Measurements from ENCODE around the gene NR2F1-AS1. TPM values are rescaled to one million over a fixed set of nuclear protein-coding genes. Genes with fewer than 3 reads are reported as not detected.

NR2F1-AS1 gene
- total RNA-seq, 1 experiment from 2014 or later: not detected

- H3K36me3 Mint-ChIP-seq (ENCODE audit: insufficient read depth, unreplicated experiment): peaks cover 5% of the 10 kb centered on the region
- Histone ChIP-seq H3K4me3 (ENCODE audit: low read depth, low read length) (no peak overlapping the region), H3K4me1 (no peaks in the 10 kb centered on the region), H3K9me3 (no peaks in the 10 kb centered on the region), H3K27me3 (replicated peaks; ENCODE audit: control insufficient read depth, insufficient read depth, low read length) (peaks cover 1% of the 10 kb centered on the region; the same call in 1 of the 2 replicates), H3K36me3 (ENCODE audit: control insufficient read depth, insufficient read depth, low read length) (no peaks in the 10 kb centered on the region)
- ChIA-PET CTCF (no interaction called here), POLR2A (no interaction called here)
- no peak overlapping the region for H3K27ac Mint-ChIP-seq (ENCODE audit: unreplicated experiment)
- BruUV-seq (replicated peaks): no TSS peak
- no peak for DNase-seq
- TF ChIP-seq CTCF (IDR thresholded peaks at IDR 0.05; ENCODE audit: insufficient read depth in 1 of 2, low read depth in 1 of 2, low read length in 1 of 2, severe bottlenecking in 1 of 2, unreplicated experiment in 1 of 2): no peak
- peaks cover 15% of the 10 kb centered on the region for H3K4me1 Mint-ChIP-seq (ENCODE audit: low read depth, unreplicated experiment)
- H3K9me3 Mint-ChIP-seq (ENCODE audit: unreplicated experiment): no peaks in the 10 kb centered on the region
- no peak overlapping the region for H3K4me3 Mint-ChIP-seq (ENCODE audit: unreplicated experiment)
- intact Hi-C loops (cut with micrococcal nuclease; ENCODE audit: unreplicated experiment): no loop called here
- H3K27me3 Mint-ChIP-seq (ENCODE audit: insufficient read depth, unreplicated experiment): peaks cover 12% of the 10 kb centered on the region
Measured at GRCh38 chr5:93616538-93617174, 35.6 kb upstream of the NR2F1-AS1 start.

- H3K36me3 ChIP-seq (ENCODE audit: control insufficient read depth, insufficient read depth, low read length): no peaks in the 10 kb centered on the region
- no peaks in the 10 kb centered on the region for H3K9me3 ChIP-seq
- no peak for DNase-seq
- POLR2A ChIA-PET: no interaction called here
- Mint-ChIP-seq H3K4me1 (ENCODE audit: low read depth, unreplicated experiment) (peaks cover 8% of the 10 kb centered on the region), H3K9me3 (ENCODE audit: unreplicated experiment) (no peaks in the 10 kb centered on the region), H3K27ac (ENCODE audit: unreplicated experiment) (no peak overlapping the region), H3K27me3 (ENCODE audit: insufficient read depth, unreplicated experiment) (peaks cover 28% of the 10 kb centered on the region), H3K4me3 (ENCODE audit: unreplicated experiment) (peak overlapping the region; percentile 58), H3K36me3 (ENCODE audit: insufficient read depth, unreplicated experiment) (no peaks in the 10 kb centered on the region)
- CTCF ChIA-PET: interaction anchor here (0.8 to 1.6 kb wide), 3 partner anchors 53 to 282 kb away, joined by 3 to 11 read pairs (median 3); no protein-coding TSS in a partner anchor
- TF ChIP-seq CTCF (IDR thresholded peaks at IDR 0.05; ENCODE audit: insufficient read depth in 1 of 2, low read depth in 1 of 2, low read length in 1 of 2, severe bottlenecking in 1 of 2, unreplicated experiment in 1 of 2): no peak
- H3K27me3 ChIP-seq (replicated peaks; ENCODE audit: control insufficient read depth, insufficient read depth, low read length): peaks cover 3% of the 10 kb centered on the region; the same call in 1 of the 2 replicates
- H3K4me1 ChIP-seq: no peaks in the 10 kb centered on the region
- BruUV-seq (replicated peaks): no TSS peak
- intact Hi-C loops (cut with micrococcal nuclease; ENCODE audit: unreplicated experiment): loop anchor here (5.0 kb wide), 1 partner anchor 174 kb away; no protein-coding TSS in a partner anchor
- no peak overlapping the region for H3K4me3 ChIP-seq (ENCODE audit: low read depth, low read length)
Measured at GRCh38 chr5:93612855-93613243, 31.8 kb upstream of the NR2F1-AS1 start.

GRCh38 chr5:93611976-93612854, 31.2 kb upstream of the NR2F1-AS1 start:
- no peak overlapping the region for H3K27ac Mint-ChIP-seq (ENCODE audit: unreplicated experiment)
- H3K4me3 Mint-ChIP-seq (ENCODE audit: unreplicated experiment): peak overlapping the region; percentile 58
- peak; percentile 45 to 49 for DNase-seq
- CTCF ChIA-PET: interaction anchor here (0.8 to 1.6 kb wide), 3 partner anchors 54 to 283 kb away, joined by 3 to 11 read pairs (median 3); no protein-coding TSS in a partner anchor
- Histone ChIP-seq H3K36me3 (ENCODE audit: control insufficient read depth, insufficient read depth, low read length) (no peaks in the 10 kb centered on the region), H3K9me3 (no peaks in the 10 kb centered on the region), H3K27me3 (replicated peaks; ENCODE audit: control insufficient read depth, insufficient read depth, low read length) (peaks cover 3% of the 10 kb centered on the region; the same call in 1 of the 2 replicates), H3K4me1 (no peaks in the 10 kb centered on the region), H3K4me3 (ENCODE audit: low read depth, low read length) (no peak overlapping the region)
- TF ChIP-seq CTCF (IDR thresholded peaks at IDR 0.05; ENCODE audit: insufficient read depth in 1 of 2, low read depth in 1 of 2, low read length in 1 of 2, severe bottlenecking in 1 of 2, unreplicated experiment in 1 of 2): no peak
- H3K4me1 Mint-ChIP-seq (ENCODE audit: low read depth, unreplicated experiment): peaks cover 8% of the 10 kb centered on the region
- POLR2A ChIA-PET: no interaction called here
- peaks cover 28% of the 10 kb centered on the region for H3K27me3 Mint-ChIP-seq (ENCODE audit: insufficient read depth, unreplicated experiment)
- no TSS peak for BruUV-seq (replicated peaks)
- no peaks in the 10 kb centered on the region for H3K36me3 Mint-ChIP-seq (ENCODE audit: insufficient read depth, unreplicated experiment)
- no peaks in the 10 kb centered on the region for H3K9me3 Mint-ChIP-seq (ENCODE audit: unreplicated experiment)
- intact Hi-C loops (cut with micrococcal nuclease; ENCODE audit: unreplicated experiment): loop anchor here (5.0 kb wide), 1 partner anchor 175 kb away; no protein-coding TSS in a partner anchor

All from Caco-2 (cell line).